Smooth muscle cell (in vitro differentiated cells): ENCODE measurements around the gene AKAP12. TPM values are rescaled to one million over a fixed set of nuclear protein-coding genes. Genes with fewer than 3 reads are reported as not detected.
"Not testable (repeated sequence)": the region's sequence is repeated elsewhere in the genome, so short reads cannot be mapped to it uniquely, and the experiment has no call there.

ENCODE experiments used
- DNase-seq: peaks from one replicate; lab custom pipeline; 2025; ENCODE audit not compliant: unreplicated experiment; lab: John Stamatoyannopoulos, UW
- H2AFZ ChIP-seq: fragments of 200-600 bp; sonication (generic); 2 replicates; pipeline ENCODE4 v1.6.0; 2016; ENCODE audit warnings: antibody characterized with exemption, low read depth, mild to moderate bottlenecking
- H3F3A ChIP-seq: fragments of 200-600 bp; sonication (generic); 2 replicates; pipeline ENCODE4 v1.6.0; 2017; ENCODE audit warnings: antibody characterized with exemption, low read depth
- H3K27ac ChIP-seq: fragments of 200-600 bp; sonication (generic); 2 replicates; pipeline ENCODE4 v1.5.1; 2016; ENCODE audit warnings: low read depth, mild to moderate bottlenecking
- H3K27me3 ChIP-seq: fragments of 200-600 bp; sonication (generic); 2 replicates; pipeline ENCODE4 v1.6.1; 2016; ENCODE audit warnings: low read depth, mild to moderate bottlenecking
- H3K36me3 ChIP-seq: fragments of 200-600 bp; sonication (generic); 2 replicates; pipeline ENCODE4 v1.5.1; 2016; ENCODE audit warnings: low read depth
- H3K4me1 ChIP-seq: fragments of 200-600 bp; sonication (generic); 2 replicates; pipeline ENCODE4 v1.5.1; 2016; ENCODE audit warnings: low read depth
- H3K4me2 ChIP-seq: fragments of 200-600 bp; sonication (generic); 2 replicates; pipeline ENCODE4 v1.6.0; 2016; ENCODE audit warnings: mild to moderate bottlenecking
- H3K4me3 ChIP-seq: fragments of 200-600 bp; sonication (generic); 2 replicates; pipeline ENCODE4 v1.5.1; 2016; ENCODE audit warnings: mild to moderate bottlenecking
- H3K79me2 ChIP-seq: fragments of 200-600 bp; sonication (generic); 2 replicates; pipeline ENCODE4 v1.6.0; 2016; ENCODE audit warnings: low read depth, mild to moderate bottlenecking
- H3K9ac ChIP-seq: fragments of 200-600 bp; sonication (generic); 2 replicates; pipeline ENCODE4 v1.6.0; 2016; ENCODE audit warnings: low read depth
- H3K9me3 ChIP-seq: fragments of 200-600 bp; sonication (generic); replicated peaks from 2 replicates; pipeline ENCODE4 v1.5.1; 2016; ENCODE audit warnings: low read depth
- H4K20me1 ChIP-seq: fragments of 200-600 bp; sonication (generic); 2 replicates; pipeline ENCODE4 v1.6.0; 2016; ENCODE audit warnings: low read depth
- WGBS: methylation state at CpG from one replicate; pipeline ENCODE4 v1.1.7; 2016; ENCODE audit warnings: low lambda C conversion rate; 5-methylcytosine and 5-hydroxymethylcytosine counted together
- polyA plus RNA-seq: library from polyadenylated mRNA; unstranded; fragments of >200 nt; fragmentation: Nextera tagmentation; extraction: Ambion mirVana; gene quantifications from 2 replicates; pipeline ENCODE4 v1.2.1, GENCODE V29; 2016
- total RNA-seq: library from RNA; depleted of rRNA; stranded (reverse); fragments of >200 nt; gene quantifications from 2 replicates; pipeline ENCODE4 v1.2.3, GENCODE V29; 2014
- TF ChIP-seq, protein P1 (sequence below): fragments of 200-600 bp; sonication (generic); IDR thresholded peaks from 2 replicates; pipeline ENCODE4 v1.5.1; 2017; ENCODE audit warnings: borderline replicate concordance, mild to moderate bottlenecking, antibody characterized with exemption; ENCODE audit not compliant: insufficient read depth, poor library complexity, severe bottlenecking

AKAP12 gene
- total and polyA plus RNA-seq, 2 experiments from 2014 or later: 10.7 to 13.3 TPM

DNA sequence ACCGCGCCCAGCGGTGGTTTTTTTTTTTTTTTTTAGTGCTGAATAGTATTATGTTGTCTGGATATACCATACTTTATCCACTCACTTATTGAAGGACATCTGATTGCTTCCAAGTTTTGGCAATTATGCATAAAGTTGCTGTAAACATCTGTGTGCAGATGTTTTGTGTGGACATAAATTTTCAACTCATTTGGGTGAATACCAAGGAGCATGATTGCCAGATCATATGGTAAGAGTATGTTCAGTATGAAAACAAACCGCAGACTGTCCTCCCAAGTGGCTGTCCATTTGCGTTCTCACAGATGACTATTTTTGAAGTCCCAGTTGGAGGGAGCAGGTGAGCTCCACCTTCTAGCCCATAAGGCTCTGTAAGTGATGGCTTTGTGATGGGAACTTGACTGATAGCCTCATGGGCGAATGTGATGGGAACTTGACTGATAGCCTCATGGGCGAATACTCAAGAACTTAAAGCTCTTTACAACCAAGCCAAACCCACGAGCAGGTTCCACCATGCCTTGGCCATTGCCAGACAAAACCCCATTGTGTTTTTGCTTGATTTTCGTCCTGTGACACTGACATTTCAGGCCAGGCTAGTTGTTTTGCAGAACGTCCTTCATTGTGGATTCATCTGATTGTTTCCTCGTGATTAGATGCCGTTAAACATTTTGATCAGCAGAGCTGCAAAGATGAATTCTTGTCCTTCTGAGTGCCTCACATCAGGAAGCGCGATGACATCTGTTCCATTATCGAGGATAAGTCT lies 100.6 kb downstream of the AKAP12 start:
- H3K36me3 ChIP-seq: no peaks in the 10 kb centered on the region
- no peak overlapping the region for H3K9ac ChIP-seq
- H3K4me2 ChIP-seq: no peak overlapping the region
- no peak overlapping the region for H3K27ac ChIP-seq
- no peaks in the 10 kb centered on the region for H3F3A ChIP-seq
- H3K9me3 ChIP-seq: no peaks in the 10 kb centered on the region
- no peaks in the 10 kb centered on the region for H3K4me1 ChIP-seq
- no peaks in the 10 kb centered on the region for H3K79me2 ChIP-seq
- 95% methylated on average over 13 of the region's 15 CpGs for WGBS
- TF ChIP-seq, protein P1, sequence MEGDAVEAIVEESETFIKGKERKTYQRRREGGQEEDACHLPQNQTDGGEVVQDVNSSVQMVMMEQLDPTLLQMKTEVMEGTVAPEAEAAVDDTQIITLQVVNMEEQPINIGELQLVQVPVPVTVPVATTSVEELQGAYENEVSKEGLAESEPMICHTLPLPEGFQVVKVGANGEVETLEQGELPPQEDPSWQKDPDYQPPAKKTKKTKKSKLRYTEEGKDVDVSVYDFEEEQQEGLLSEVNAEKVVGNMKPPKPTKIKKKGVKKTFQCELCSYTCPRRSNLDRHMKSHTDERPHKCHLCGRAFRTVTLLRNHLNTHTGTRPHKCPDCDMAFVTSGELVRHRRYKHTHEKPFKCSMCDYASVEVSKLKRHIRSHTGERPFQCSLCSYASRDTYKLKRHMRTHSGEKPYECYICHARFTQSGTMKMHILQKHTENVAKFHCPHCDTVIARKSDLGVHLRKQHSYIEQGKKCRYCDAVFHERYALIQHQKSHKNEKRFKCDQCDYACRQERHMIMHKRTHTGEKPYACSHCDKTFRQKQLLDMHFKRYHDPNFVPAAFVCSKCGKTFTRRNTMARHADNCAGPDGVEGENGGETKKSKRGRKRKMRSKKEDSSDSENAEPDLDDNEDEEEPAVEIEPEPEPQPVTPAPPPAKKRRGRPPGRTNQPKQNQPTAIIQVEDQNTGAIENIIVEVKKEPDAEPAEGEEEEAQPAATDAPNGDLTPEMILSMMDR: no peak
- H2AFZ ChIP-seq: no peak overlapping the region
- no peaks in the 10 kb centered on the region for H4K20me1 ChIP-seq
- no peaks in the 10 kb centered on the region for H3K27me3 ChIP-seq
- H3K4me3 ChIP-seq: no peak overlapping the region
- no peak for DNase-seq

DNA sequence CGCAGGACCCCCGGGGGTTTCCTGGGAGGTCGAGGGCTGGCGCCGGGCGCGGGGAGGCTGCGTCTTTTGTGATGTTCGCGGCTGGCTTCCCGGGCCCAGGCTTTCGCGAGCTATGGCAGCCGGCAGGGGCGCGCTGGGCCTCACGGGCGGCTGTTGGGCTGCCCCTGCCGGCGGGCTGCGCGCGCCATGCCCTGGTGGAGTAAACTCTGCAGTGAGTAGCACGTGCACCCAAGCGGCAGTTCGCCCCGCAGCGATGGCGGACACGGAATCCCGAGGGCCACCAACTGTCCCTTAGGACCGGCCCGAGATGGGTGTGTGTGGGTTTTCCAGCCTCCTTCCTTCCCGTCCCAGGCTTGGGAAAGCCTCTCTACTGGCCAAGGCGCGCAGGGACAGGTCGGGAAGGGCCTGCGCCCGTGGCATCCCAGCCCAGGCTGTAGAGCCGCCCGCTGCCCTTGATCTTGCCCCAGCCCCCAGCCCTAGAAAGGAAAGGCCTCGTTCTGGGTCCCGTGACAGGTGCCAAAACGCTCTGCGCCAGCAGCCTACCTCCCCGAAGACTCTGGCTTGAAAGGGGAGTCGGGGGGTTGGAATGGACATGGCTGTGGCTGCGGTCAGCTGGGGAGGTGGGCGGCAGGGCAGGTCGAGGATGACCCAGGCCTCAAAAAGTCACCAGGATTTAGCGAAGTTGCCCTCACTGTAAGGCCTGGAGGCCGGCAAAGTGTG lies 101.9 kb downstream of the AKAP12 start:
- Histone ChIP-seq H4K20me1 (no peaks in the 10 kb centered on the region), H3F3A (no peaks in the 10 kb centered on the region), H3K4me1 (no peaks in the 10 kb centered on the region), H3K36me3 (no peaks in the 10 kb centered on the region), H3K4me2 (no peak overlapping the region), H3K9me3 (no peaks in the 10 kb centered on the region), H3K79me2 (no peaks in the 10 kb centered on the region), H3K9ac (no peak overlapping the region), H3K4me3 (no peak overlapping the region), H2AFZ (no peak overlapping the region), H3K27me3 (no peaks in the 10 kb centered on the region), H3K27ac (no peak overlapping the region)
- WGBS: 97% methylated on average over 40 of the region's 52 CpGs
- TF ChIP-seq, protein P1: no peak
- no peak for DNase-seq

DNA sequence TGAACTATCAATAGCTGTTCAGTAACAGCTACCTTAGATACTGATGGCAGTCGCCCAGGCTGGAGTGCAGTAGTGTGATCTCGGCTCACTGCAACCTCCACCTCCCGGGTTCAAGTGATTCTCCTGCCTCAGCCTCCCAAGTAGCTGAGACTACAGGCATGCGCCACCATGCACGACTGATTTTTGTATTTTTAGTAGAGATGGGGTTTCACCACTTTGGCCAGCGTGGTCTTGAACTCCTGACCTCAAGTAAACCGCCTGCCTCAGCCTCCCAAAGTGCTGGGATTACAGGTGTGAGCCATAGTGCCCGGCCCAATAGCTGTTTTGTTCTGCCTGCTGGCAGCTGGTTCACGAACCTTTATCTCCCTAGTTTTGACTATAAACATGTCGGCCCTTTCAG lies 103.0 kb downstream of the AKAP12 start:
- WGBS: 94% methylated on average over 10 of the region's 10 CpGs
- not testable (repeated sequence) for H3K79me2 ChIP-seq, H4K20me1 ChIP-seq, DNase-seq, H2AFZ ChIP-seq, H3F3A ChIP-seq, H3K9me3 ChIP-seq, H3K4me3 ChIP-seq, H3K27me3 ChIP-seq, H3K9ac ChIP-seq, H3K36me3 ChIP-seq, H3K27ac ChIP-seq, H3K4me1 ChIP-seq, H3K4me2 ChIP-seq

- no peaks in the 10 kb centered on the region for H3K4me1 ChIP-seq
- H3K27ac ChIP-seq: no peak overlapping the region
- H4K20me1 ChIP-seq: no peaks in the 10 kb centered on the region
- WGBS: 95% methylated on average over 19 of the region's 19 CpGs
- H3K36me3 ChIP-seq: no peaks in the 10 kb centered on the region
- no peak for DNase-seq
- H2AFZ ChIP-seq: no peak overlapping the region
- TF ChIP-seq, protein P1: no peak
- H3K9me3 ChIP-seq: no peaks in the 10 kb centered on the region
- no peaks in the 10 kb centered on the region for H3F3A ChIP-seq
- H3K79me2 ChIP-seq: no peaks in the 10 kb centered on the region
- no peak overlapping the region for H3K4me3 ChIP-seq
- no peak overlapping the region for H3K9ac ChIP-seq
- H3K4me2 ChIP-seq: no peak overlapping the region
- no peaks in the 10 kb centered on the region for H3K27me3 ChIP-seq
These were observed 110.0 kb downstream of the AKAP12 start for GRCh38 chr6:151349651-151350270.
